Neural progenitor cell (in vitro differentiated cells): ENCODE results near the gene MMP28. TPM values are rescaled to one million over a fixed set of nuclear protein-coding genes. Genes with fewer than 3 reads are reported as not detected.

ENCODE experiments used
- DNase-seq: peaks from one replicate; pipeline ENCODE4 v3.0.0-alpha.2; 2016; ENCODE audit warnings: low spot score
- H2AFZ ChIP-seq: fragments of 200-600 bp; sonication (generic); replicated peaks from 2 replicates; pipeline ENCODE4 v1.6.1; 2016; ENCODE audit warnings: antibody characterized with exemption
- H3F3A ChIP-seq: fragments of 200-600 bp; sonication (generic); 2 replicates; pipeline ENCODE4 v1.6.1; 2016; ENCODE audit warnings: antibody characterized with exemption, low read depth
- H3K27ac ChIP-seq: fragments of 200-600 bp; sonication (generic); 2 replicates; pipeline ENCODE4 v1.5.1; 2016; ENCODE audit warnings: mild to moderate bottlenecking
- H3K27me3 ChIP-seq: fragments of 200-600 bp; sonication (generic); 2 replicates; pipeline ENCODE4 v1.6.1; 2016; ENCODE audit warnings: mild to moderate bottlenecking, moderate library complexity
- H3K36me3 ChIP-seq: fragments of 200-600 bp; sonication (generic); 2 replicates; pipeline ENCODE4 v1.5.1; 2016
- H3K4me1 ChIP-seq: fragments of 200-600 bp; sonication (generic); 2 replicates; pipeline ENCODE4 v1.6.1; 2016; ENCODE audit warnings: mixed run types
- H3K4me2 ChIP-seq: fragments of 200-600 bp; sonication (generic); 2 replicates; pipeline ENCODE4 v1.6.1; 2016
- H3K4me3 ChIP-seq: fragments of 200-600 bp; sonication (generic); 2 replicates; pipeline ENCODE4 v1.5.1; 2016
- H3K79me2 ChIP-seq: fragments of 200-600 bp; sonication (generic); 2 replicates; pipeline ENCODE4 v1.6.1; 2016; ENCODE audit warnings: low read depth
- H3K9ac ChIP-seq: fragments of 200-600 bp; sonication (generic); 2 replicates; pipeline ENCODE4 v1.6.1; 2016
- H3K9me3 ChIP-seq: fragments of 200-600 bp; sonication (generic); 2 replicates; pipeline ENCODE4 v1.5.1; 2016; ENCODE audit warnings: low read depth
- H4K20me1 ChIP-seq: fragments of 200-600 bp; sonication (generic); 2 replicates; pipeline ENCODE4 v1.6.1; 2016; ENCODE audit warnings: low read depth
- H3K27ac Mint-ChIP-seq: 3 replicates; pipeline ENCODE4 v1.8.0; 2021; ENCODE audit warnings: mixed read lengths
- H3K27me3 Mint-ChIP-seq: 2 replicates; pipeline ENCODE4 v1.8.0; 2022; ENCODE audit warnings: low read depth, mild to moderate bottlenecking, inconsistent platforms, moderate library complexity, mixed read lengths; ENCODE audit not compliant: insufficient read depth
- H3K36me3 Mint-ChIP-seq: 3 replicates; pipeline ENCODE4 v1.8.0; 2021; ENCODE audit warnings: mixed read lengths
- H3K4me1 Mint-ChIP-seq: 3 replicates; pipeline ENCODE4 v1.8.0; 2021; ENCODE audit warnings: mixed read lengths
- H3K4me3 Mint-ChIP-seq: 3 replicates; pipeline ENCODE4 v1.8.0; 2021; ENCODE audit warnings: mild to moderate bottlenecking, moderate library complexity, mixed read lengths
- H3K9me3 Mint-ChIP-seq: 3 replicates; pipeline ENCODE4 v1.8.0; 2020; ENCODE audit warnings: mixed read lengths
- EZH2 ChIP-seq: fragments of 200-600 bp; sonication (generic); IDR thresholded peaks from 2 replicates; pipeline ENCODE4 v1.6.1; 2017; ENCODE audit warnings: antibody characterized with exemption, mild to moderate bottlenecking, moderate library complexity
- EZH2phosphoT487 ChIP-seq: fragments of 200-600 bp; sonication (generic); IDR thresholded peaks from 2 replicates; pipeline ENCODE4 v1.6.1; 2017; ENCODE audit warnings: antibody characterized with exemption
- total RNA-seq: library from RNA; depleted of rRNA; stranded (reverse); fragments of >200 nt; gene quantifications from 2 replicates; pipeline ENCODE4 v1.2.3, GENCODE V29; 2015; ENCODE audit warnings: low replicate concordance
- TF ChIP-seq, protein P1 (sequence below): fragments of 200-600 bp; sonication (generic); IDR thresholded peaks from 2 replicates; pipeline ENCODE4 v1.5.1; 2017; ENCODE audit warnings: antibody characterized with exemption, mild to moderate bottlenecking

MMP28 gene
- total RNA-seq, 1 donor from 2014 or later = not detected

DNA sequence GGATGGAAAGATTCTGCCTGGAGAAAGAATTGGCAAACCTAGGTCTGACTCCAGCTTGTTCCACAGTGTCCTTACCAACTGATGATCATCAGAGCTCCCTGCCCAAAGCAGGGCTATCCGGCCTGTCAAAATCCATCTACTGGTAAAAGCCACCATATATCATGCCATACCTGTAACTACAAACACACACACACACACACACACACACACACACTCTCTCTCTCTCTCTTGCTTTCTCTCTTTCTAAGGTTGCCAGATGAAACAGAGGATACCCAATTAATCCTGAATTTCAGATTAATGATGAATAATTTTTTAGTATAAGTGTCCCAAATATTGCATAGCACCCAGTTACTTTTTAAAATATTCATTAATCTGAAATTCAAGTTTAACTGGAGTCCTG is 1.5 kb upstream of the MMP28 start:
- no peak overlapping the region for H3K4me3 ChIP-seq
- no peak overlapping the region for H3K9ac ChIP-seq
- peaks cover 10% of the 10 kb centered on the region for H4K20me1 ChIP-seq
- no peaks in the 10 kb centered on the region for H3K4me1 ChIP-seq
- Mint-ChIP-seq H3K9me3 (no peaks in the 10 kb centered on the region), H3K27ac (no peak overlapping the region), H3K36me3 (no peaks in the 10 kb centered on the region), H3K4me1 (peaks cover 12% of the 10 kb centered on the region), H3K27me3 (peaks cover 54% of the 10 kb centered on the region), H3K4me3 (no peak overlapping the region)
- H3F3A ChIP-seq = no peaks in the 10 kb centered on the region
- H3K4me2 ChIP-seq = no peak overlapping the region
- no peaks in the 10 kb centered on the region for H3K36me3 ChIP-seq
- no peaks in the 10 kb centered on the region for H3K9me3 ChIP-seq
- no peak for TF ChIP-seq EZH2
- TF ChIP-seq, protein P1, sequence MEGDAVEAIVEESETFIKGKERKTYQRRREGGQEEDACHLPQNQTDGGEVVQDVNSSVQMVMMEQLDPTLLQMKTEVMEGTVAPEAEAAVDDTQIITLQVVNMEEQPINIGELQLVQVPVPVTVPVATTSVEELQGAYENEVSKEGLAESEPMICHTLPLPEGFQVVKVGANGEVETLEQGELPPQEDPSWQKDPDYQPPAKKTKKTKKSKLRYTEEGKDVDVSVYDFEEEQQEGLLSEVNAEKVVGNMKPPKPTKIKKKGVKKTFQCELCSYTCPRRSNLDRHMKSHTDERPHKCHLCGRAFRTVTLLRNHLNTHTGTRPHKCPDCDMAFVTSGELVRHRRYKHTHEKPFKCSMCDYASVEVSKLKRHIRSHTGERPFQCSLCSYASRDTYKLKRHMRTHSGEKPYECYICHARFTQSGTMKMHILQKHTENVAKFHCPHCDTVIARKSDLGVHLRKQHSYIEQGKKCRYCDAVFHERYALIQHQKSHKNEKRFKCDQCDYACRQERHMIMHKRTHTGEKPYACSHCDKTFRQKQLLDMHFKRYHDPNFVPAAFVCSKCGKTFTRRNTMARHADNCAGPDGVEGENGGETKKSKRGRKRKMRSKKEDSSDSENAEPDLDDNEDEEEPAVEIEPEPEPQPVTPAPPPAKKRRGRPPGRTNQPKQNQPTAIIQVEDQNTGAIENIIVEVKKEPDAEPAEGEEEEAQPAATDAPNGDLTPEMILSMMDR = no peak
- TF ChIP-seq EZH2phosphoT487 = no peak
- no peak overlapping the region for H3K27ac ChIP-seq
- H3K79me2 ChIP-seq = no peaks in the 10 kb centered on the region
- peaks cover 85% of the 10 kb centered on the region for H3K27me3 ChIP-seq
- DNase-seq = no peak
- H2AFZ ChIP-seq = no peak overlapping the region

DNA sequence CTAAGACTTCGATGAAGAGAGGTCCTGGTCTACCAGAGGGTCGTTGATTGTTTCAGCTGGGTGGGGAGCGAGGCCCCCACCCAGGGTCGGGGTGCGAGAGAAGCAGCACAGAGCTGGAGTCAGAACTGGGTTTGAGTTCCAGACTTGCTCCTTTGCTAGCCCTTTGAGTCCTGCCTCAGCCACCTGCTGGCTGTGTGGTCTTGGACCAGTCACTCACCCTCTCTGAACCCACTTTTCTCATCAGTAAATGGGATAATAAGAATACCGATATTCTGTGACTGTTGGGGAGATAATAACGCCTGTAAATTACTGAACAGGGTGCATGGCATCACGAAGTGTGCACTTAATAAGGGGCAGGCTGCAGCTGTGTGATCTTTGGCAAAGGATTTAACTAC is 427 bp upstream of the MMP28 start:
- H3K27ac ChIP-seq = no peak overlapping the region
- no peak overlapping the region for H3K9ac ChIP-seq

DNA sequence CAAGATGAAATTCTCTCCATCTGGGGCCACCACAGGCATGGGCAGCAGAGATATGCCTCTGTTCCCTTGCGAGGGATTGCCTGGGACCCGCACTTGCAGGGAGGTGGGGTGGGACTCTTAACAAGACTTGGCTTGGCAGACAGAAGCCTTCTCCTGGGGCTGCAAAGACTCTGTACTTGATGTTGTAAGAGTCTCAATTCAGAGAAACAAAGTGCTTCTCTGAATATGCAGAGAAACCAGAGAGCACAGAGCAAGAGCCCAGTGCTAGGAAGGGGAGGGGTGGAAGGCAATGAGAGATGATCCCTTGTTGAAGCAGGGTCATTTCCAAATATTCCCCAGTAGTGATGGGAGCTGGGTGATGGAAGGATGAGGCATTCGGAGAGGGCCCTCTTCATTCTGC is 2.2 kb downstream of the MMP28 start:
- Histone ChIP-seq H3K79me2 (no peaks in the 10 kb centered on the region), H3K27ac (no peak overlapping the region), H3K4me1 (no peaks in the 10 kb centered on the region), H3K9me3 (no peaks in the 10 kb centered on the region), H3K4me2 (no peak overlapping the region), H4K20me1 (peaks cover 10% of the 10 kb centered on the region), H3K36me3 (no peaks in the 10 kb centered on the region), H2AFZ (no peak overlapping the region), H3F3A (no peaks in the 10 kb centered on the region), H3K27me3 (peaks cover 87% of the 10 kb centered on the region), H3K4me3 (no peak overlapping the region), H3K9ac (no peak overlapping the region)
- Mint-ChIP-seq H3K4me3 (no peak overlapping the region), H3K27ac (no peak overlapping the region), H3K4me1 (peaks cover 15% of the 10 kb centered on the region), H3K9me3 (no peaks in the 10 kb centered on the region), H3K36me3 (no peaks in the 10 kb centered on the region), H3K27me3 (peaks cover 47% of the 10 kb centered on the region)
- no peak for DNase-seq
- TF ChIP-seq EZH2 (no peak), EZH2phosphoT487 (no peak)
- TF ChIP-seq, protein P1 = no peak

More for the DNA sequence above, 427 bp upstream of the MMP28 start:
- Histone ChIP-seq H3K36me3 (no peaks in the 10 kb centered on the region), H3K79me2 (no peaks in the 10 kb centered on the region), H3K4me3 (peak overlapping the region; percentile 68), H2AFZ (no peak overlapping the region), H3F3A (no peaks in the 10 kb centered on the region), H3K9me3 (no peaks in the 10 kb centered on the region), H3K27me3 (peaks cover 96% of the 10 kb centered on the region), H4K20me1 (peaks cover 10% of the 10 kb centered on the region), H3K4me1 (no peaks in the 10 kb centered on the region), H3K4me2 (peak overlapping the region; percentile 93)
- TF ChIP-seq EZH2phosphoT487 (peak; percentile 1), EZH2 (no peak)
- TF ChIP-seq, protein P1 = no peak
- no peak for DNase-seq
- H3K9me3 Mint-ChIP-seq = no peaks in the 10 kb centered on the region
- H3K4me3 Mint-ChIP-seq = peak overlapping the region; percentile 77
- H3K27me3 Mint-ChIP-seq = peaks cover 54% of the 10 kb centered on the region
- H3K4me1 Mint-ChIP-seq = peaks cover 12% of the 10 kb centered on the region
- no peak overlapping the region for H3K27ac Mint-ChIP-seq
- no peaks in the 10 kb centered on the region for H3K36me3 Mint-ChIP-seq
